ENCODE results near the gene LIMS2. TPM values are rescaled to one million over a fixed set of nuclear protein-coding genes. Genes with fewer than 3 reads are reported as not detected.

LIMS2 gene
- total and polyA plus RNA-seq, 2 of the 8 experiments (the other 6 are each of a cell fraction or from before 2014, with no cell fraction given): 3.3 to 4.8 TPM

- no peak for TF ChIP-seq RBBP5 (IDR thresholded peaks at IDR 0.05; ENCODE audit: borderline replicate concordance, low read depth, low read length)
- no peak for TF ChIP-seq BCL11A (IDR thresholded peaks at IDR 0.05; ENCODE audit: low read depth in 2 of 2, low read length in 2 of 2)
- no peak for TF ChIP-seq NANOG (IDR thresholded peaks at IDR 0.05; ENCODE audit: insufficient read depth, low read depth, low read length, poor library complexity, severe bottlenecking)
- no peak for TF ChIP-seq E2F6 (IDR thresholded peaks at IDR 0.05)
Observed at GRCh38 chr2:127625572-127625951, 49.8 kb downstream of the LIMS2 start (continued).
